H1 (cell line): Measurements from ENCODE around the gene RO60. TPM values are rescaled to one million over a fixed set of nuclear protein-coding genes. Genes with fewer than 3 reads are reported as not detected.

Experiments
- CTCF ChIA-PET: fragments of 300-600 bp; sonication (Branson Sonifier 250); formaldehyde crosslinking; loops from one replicate; lab custom pipeline; 2021; ENCODE audit not compliant: partially characterized antibody; lab: Charles Lee
- POLR2A ChIA-PET: fragments of 300-600 bp; sonication (Branson Sonifier 250); formaldehyde crosslinking; loops from one replicate; lab custom pipeline; 2021; ENCODE audit warnings: inconsistent platforms; ENCODE audit not compliant: partially characterized antibody; lab: Charles Lee
- DNase-seq, 2 experiments: peaks; one replicate each; pipeline versions ENCODE4 v3.0.0 to v3.0.0-alpha.2; 2010 to 2022; ENCODE audit warnings: low spot score in 2 of 2, low read depth in 1 of 2, mixed read lengths in 1 of 2
- FAIRE-seq: peaks from 2 replicates; lab custom pipeline; 2011; peaks lifted over from hg19 to GRCh38; lab: Jason Lieb, UNC
- H2AFZ ChIP-seq: 2 replicates; pipeline ENCODE4 v1.8.1; 2012; ENCODE audit warnings: low read length, inconsistent platforms
- H2AK5ac ChIP-seq: 2 replicates; pipeline ENCODE4 v1.6.1; 2013; ENCODE audit warnings: low read depth, low read length
- H2BK120ac ChIP-seq: replicated peaks from 2 replicates; pipeline ENCODE3; 2013; ENCODE audit warnings: low read depth, low read length, inconsistent platforms
- H2BK12ac ChIP-seq: 2 replicates; pipeline ENCODE4 v1.6.1; 2013; ENCODE audit warnings: low read depth, low read length
- H2BK15ac ChIP-seq: 2 replicates; pipeline ENCODE4 v1.6.1; 2013; ENCODE audit warnings: low read length
- H2BK20ac ChIP-seq: 2 replicates; pipeline ENCODE4 v1.6.1; 2013; ENCODE audit warnings: low read length
- H2BK5ac ChIP-seq: 2 replicates; pipeline ENCODE4 v1.6.1; 2013; ENCODE audit warnings: low read depth, low read length
- H3K14ac ChIP-seq: 2 replicates; pipeline ENCODE4 v1.6.1; 2013; ENCODE audit warnings: inconsistent platforms; ENCODE audit not compliant: insufficient read length
- H3K18ac ChIP-seq: 2 replicates; pipeline ENCODE4 v1.6.1; 2013; ENCODE audit warnings: low read length; ENCODE audit errors: extremely low read depth
- H3K23ac ChIP-seq: 2 replicates; pipeline ENCODE4 v1.6.1; 2013; ENCODE audit warnings: inconsistent platforms; ENCODE audit not compliant: insufficient read length
- H3K23me2 ChIP-seq: 2 replicates; pipeline ENCODE4 v1.6.1; 2013; ENCODE audit warnings: low read depth, low read length
- H3K27ac ChIP-seq: 2 replicates; pipeline ENCODE4 v1.6.1; 2011; ENCODE audit warnings: low read depth, low read length, inconsistent platforms
- H3K27me3 ChIP-seq, 4 experiments: replicated peaks in 1 of 4; 1 replicate in 1 of 4; 2 replicates in 3 of 4; pipeline versions ENCODE4 v1.6.1 to v1.8.1; 2011 to 2013; ENCODE audit warnings: low read length in 3 of 4, mild to moderate bottlenecking in 3 of 4, inconsistent platforms in 2 of 4, mixed read lengths in 2 of 4, moderate library complexity in 1 of 4; ENCODE audit not compliant: control insufficient read depth in 3 of 4, insufficient read depth in 3 of 4; ENCODE audit errors: extremely low read depth in 1 of 4
- H3K36me3 ChIP-seq, 4 experiments: 2 replicates each; pipeline versions ENCODE4 v1.6.1 to v1.8.1; 2011 to 2013; ENCODE audit warnings: mild to moderate bottlenecking in 4 of 4, low read length in 3 of 4, moderate library complexity in 2 of 4, control low read depth in 1 of 4, inconsistent platforms in 1 of 4; ENCODE audit not compliant: insufficient read depth in 4 of 4, control insufficient read depth in 2 of 4
- H3K4ac ChIP-seq: replicated peaks from 2 replicates; pipeline ENCODE3; 2013; ENCODE audit warnings: low read length, low read depth, mixed read lengths, inconsistent platforms; ENCODE audit not compliant: insufficient read length
- H3K4me1 ChIP-seq, 4 experiments: replicated peaks in 1 of 4; 1 replicate in 1 of 4; 2 replicates in 3 of 4; pipeline versions ENCODE4 v1.6.1 to v1.8.1; 2011 to 2013; ENCODE audit warnings: low read length in 3 of 4, inconsistent platforms in 2 of 4, mixed read lengths in 1 of 4; ENCODE audit not compliant: insufficient read depth in 4 of 4, control insufficient read depth in 3 of 4
- H3K4me2 ChIP-seq, 2 experiments: 2 replicates each; pipeline versions ENCODE4 v1.6.1 to v1.8.1; 2011 to 2013; ENCODE audit warnings: low read depth in 2 of 2, low read length in 2 of 2, control low read depth in 1 of 2, inconsistent platforms in 1 of 2, mild to moderate bottlenecking in 1 of 2; ENCODE audit not compliant: insufficient read depth in 1 of 2
- H3K4me3 ChIP-seq, 4 experiments: fragments of 200-600, 300-600 bp in 1 of 4; sonication (generic), shearing (Covaris generic), sonication (Bioruptor Twin) in 1 of 4; 2 replicates each; pipeline versions ENCODE4 v1.5.1 to v1.8.1; 2011 to 2016; ENCODE audit warnings: low read length in 4 of 4, low read depth in 3 of 4, control low read depth in 2 of 4, inconsistent platforms in 2 of 4, mild to moderate bottlenecking in 2 of 4, mixed read lengths in 1 of 4, moderate library complexity in 1 of 4; ENCODE audit not compliant: insufficient read depth in 2 of 4; ENCODE audit errors: extremely low read depth in 1 of 4
- H3K56ac ChIP-seq: replicated peaks from 2 replicates; pipeline ENCODE3; 2013; ENCODE audit warnings: low read depth, mild to moderate bottlenecking, mixed read lengths, low read length, inconsistent platforms; ENCODE audit not compliant: insufficient read length
- H3K79me1 ChIP-seq: 2 replicates; pipeline ENCODE4 v1.6.1; 2013; ENCODE audit warnings: low read depth, low read length, control low read depth
- H3K79me2 ChIP-seq, 2 experiments: 2 replicates each; pipeline versions ENCODE4 v1.6.1 to v1.8.1; 2012 to 2013; ENCODE audit warnings: low read length in 2 of 2, mild to moderate bottlenecking in 2 of 2, inconsistent platforms in 1 of 2; ENCODE audit not compliant: insufficient read depth in 2 of 2, control insufficient read depth in 1 of 2
- H3K9ac ChIP-seq, 4 experiments: replicated peaks in 1 of 4; 1 replicate in 1 of 4; 2 replicates in 3 of 4; pipeline versions ENCODE4 v1.6.1 to v1.8.1; 2011 to 2013; ENCODE audit warnings: low read depth in 3 of 4, low read length in 3 of 4, control low read depth in 2 of 4, mild to moderate bottlenecking in 2 of 4, moderate library complexity in 2 of 4, inconsistent platforms in 1 of 4; ENCODE audit errors: extremely low read depth in 1 of 4
- H3K9me3 ChIP-seq, 2 experiments: 2 replicates each; pipeline versions ENCODE4 v1.6.1 to v1.8.1; 2012 to 2013; ENCODE audit warnings: mild to moderate bottlenecking in 2 of 2, moderate library complexity in 2 of 2, control low read depth in 1 of 2, inconsistent platforms in 1 of 2, low read depth in 1 of 2, low read length in 1 of 2, mixed read lengths in 1 of 2; ENCODE audit not compliant: insufficient read depth in 2 of 2
- H4K20me1 ChIP-seq, 2 experiments: replicated peaks in 1 of 2; 2 replicates each; pipeline versions ENCODE3 to v1.8.1; 2011 to 2013; ENCODE audit warnings: inconsistent platforms in 2 of 2, low read length in 2 of 2, mild to moderate bottlenecking in 1 of 2; ENCODE audit not compliant: insufficient read depth in 2 of 2, control insufficient read depth in 1 of 2
- H4K5ac ChIP-seq: 2 replicates; pipeline ENCODE4 v1.6.1; 2013; ENCODE audit warnings: low read length, low read depth, mixed read lengths, inconsistent platforms; ENCODE audit not compliant: insufficient read length
- H4K8ac ChIP-seq: 2 replicates; pipeline ENCODE4 v1.8.0; 2013; ENCODE audit warnings: mild to moderate bottlenecking, moderate library complexity, low read length, inconsistent platforms; ENCODE audit not compliant: insufficient read depth; ENCODE audit errors: extremely low read depth
- H4K91ac ChIP-seq: replicated peaks from 2 replicates; pipeline ENCODE3; 2013; ENCODE audit warnings: low read length, mixed read lengths, inconsistent platforms; ENCODE audit not compliant: insufficient read length
- NANOG ChIP-seq: IDR thresholded peaks from 2 replicates; pipeline ENCODE4 v1.6.1; 2011; ENCODE audit warnings: low read length, low read depth, mild to moderate bottlenecking, inconsistent platforms; ENCODE audit not compliant: insufficient read depth, poor library complexity, severe bottlenecking
- SRF ChIP-seq: IDR thresholded peaks from 2 replicates; pipeline ENCODE4 v1.6.1; 2011; ENCODE audit warnings: mild to moderate bottlenecking, low read depth, low read length, moderate library complexity
- WGBS, 2 experiments: shearing (Covaris generic) in 1 of 2; methylation state at CpG; one replicate each; pipeline versions ENCODE4 v1.1.6 to v1.1.7; 2013 to 2015; ENCODE audit warnings: low lambda C conversion rate in 2 of 2, mixed read lengths in 2 of 2, inconsistent platforms in 1 of 2, low coverage in 1 of 2, missing lambda C conversion rate in 1 of 2; ENCODE audit not compliant: insufficient replicate concordance in 2 of 2, insufficient coverage in 1 of 2, insufficient read length in 1 of 2; ENCODE audit errors: extremely low coverage in 1 of 2, missing lambda C conversion rate in 1 of 2; 5-methylcytosine and 5-hydroxymethylcytosine counted together
- polyA plus RNA-seq, 7 experiments: library from polyadenylated mRNA; depleted of rRNA in 3 of 7; stranded (reverse) in 5 of 7; unstranded in 2 of 7; fragments of >200 nt in 5 of 7; fragments of 200-250 nt in 2 of 7; gene quantifications; 1 replicate in 5 of 7; 2 replicates in 1 of 7; 4 replicates in 1 of 7; pipeline versions ENCODE4 v1.2.1 to v1.2.3, GENCODE V29; 2011 to 2013; ENCODE audit warnings: missing spikeins in 2 of 7, mixed read lengths in 2 of 7
- total RNA-seq: library from RNA; stranded (reverse); fragmentation: NEBNext Ultra II Directional; extraction: Animal tissue kit (Norgen Biotek cat#: 25700); gene quantifications from 2 replicates; pipeline ENCODE4 v1.2.1, GENCODE V29; 2021

Gene RO60
- total and polyA plus RNA-seq, 2 of the 8 experiments (the other 6 are each of a cell fraction or from before 2014, with no cell fraction given) = 13.6 to 103 TPM

GRCh38 chr1:193030280-193030679 lies 29.1 kb upstream of the RO60 start:
- Histone ChIP-seq H4K91ac (no peak overlapping the region), H2BK12ac (no peak overlapping the region), H3K27me3 (no peaks in the 10 kb centered on the region), H3K4ac (no peak overlapping the region), H4K8ac (no peak overlapping the region), H3K9me3 (no peaks in the 10 kb centered on the region), H3K56ac (no peak overlapping the region), H2AFZ (no peak overlapping the region), H3K18ac (no peak overlapping the region), H4K20me1 (peaks cover 0 to 2% of the 10 kb centered on the region in 2 experiments), H2BK5ac (no peak overlapping the region), H2BK120ac (no peak overlapping the region), H2BK20ac (no peak overlapping the region), H3K14ac (no peak overlapping the region), H3K36me3 (peaks cover 0 to 15% (median 0%) of the 10 kb centered on the region in 4 experiments; a peak in 4 of 8 replicates), H4K5ac (no peak overlapping the region), H3K9ac (no peak overlapping the region), H2AK5ac (no peak overlapping the region), H3K79me2 (peaks cover 0 to 18% of the 10 kb centered on the region in 2 experiments; a peak in 2 of 4 replicates), H3K23me2 (no peaks in the 10 kb centered on the region), H3K4me3 (no peak overlapping the region), H3K27ac (no peak overlapping the region), H3K4me1 (no peaks in the 10 kb centered on the region), H2BK15ac (no peak overlapping the region), H3K79me1 (no peaks in the 10 kb centered on the region), H3K23ac (no peak overlapping the region), H3K4me2 (no peak overlapping the region)
- ChIA-PET CTCF (interaction anchor here (0.7 to 1.4 kb wide), 3 partner anchors 10 to 553 kb away, joined by 3 to 7 read pairs (median 4); no protein-coding TSS in a partner anchor), POLR2A (no interaction called here)
- DNase-seq (no peak), FAIRE-seq (no peak)
- WGBS, 2 experiments = 88% methylated on average over 1 of the region's 1 CpG; no CpG with 5 or more reads in 1 of the 2 experiments
- no peak for TF ChIP-seq SRF
- no peak for TF ChIP-seq NANOG
